Right lobe of liver (tissue), 6 donors: ENCODE results near the gene CORT. TPM values are rescaled to one million over a fixed set of nuclear protein-coding genes. Genes with fewer than 3 reads are reported as not detected.

Source experiments
- ATAC-seq, 4 donors: fragments of 200-7000 bp; cut with Tn5 transposase; one replicate each; pipeline ENCODE4 v1.9.1; 2020; ENCODE audit warnings: mild to moderate bottlenecking in 4 of 4, moderate library complexity in 4 of 4
- DNase-seq, 3 donors: peaks; one replicate each; pipeline ENCODE4 v3.0.0-alpha.2; 2020
- H3K27ac ChIP-seq, 3 donors: fragments of 200-600 bp; one replicate each; pipeline ENCODE4 v1.8.0; 2022
- H3K27me3 ChIP-seq, 2 donors: fragments of 200-600 bp; one replicate each; pipeline ENCODE4 v1.8.0; 2022
- H3K36me3 ChIP-seq, 4 donors: fragments of 200-600 bp; sonication (generic) in 1 of 4; one replicate each; pipeline versions ENCODE4 v1.5.1 to v1.8.0; 2017 to 2022; ENCODE audit warnings: control low read depth in 1 of 4
- H3K4me1 ChIP-seq, 4 donors: fragments of 200-600 bp; sonication (generic) in 1 of 4; one replicate each; pipeline versions ENCODE4 v1.5.1 to v1.8.0; 2017 to 2022; ENCODE audit warnings: control low read depth in 1 of 4
- H3K4me3 ChIP-seq, 3 donors: fragments of 200-600 bp; one replicate each; pipeline ENCODE4 v1.8.0; 2022
- H3K9me3 ChIP-seq, 4 donors: fragments of 200-600 bp; sonication (generic) in 1 of 4; one replicate each; pipeline versions ENCODE4 v1.5.1 to v1.8.0; 2017 to 2022; ENCODE audit warnings: control low read depth in 1 of 4
- CTCF ChIP-seq, 4 donors: fragments of 200-600 bp in 3 of 4; fragments of 450-650 bp in 1 of 4; IDR thresholded peaks; one replicate each; pipeline versions ENCODE4 v1.5.1 to v1.8.0; 2016 to 2022; ENCODE audit warnings: antibody characterized with exemption in 4 of 4, mild to moderate bottlenecking in 2 of 4
- POLR2A ChIP-seq: fragments of 450-650 bp; IDR thresholded peaks from one replicate; pipeline ENCODE4 v1.6.1; 2017; ENCODE audit warnings: antibody characterized with exemption, mild to moderate bottlenecking
- WGBS: methylation state at CpG from one replicate; pipeline ENCODE4 v1.1.6; 2018; ENCODE audit warnings: low coverage, low lambda C conversion rate; ENCODE audit not compliant: insufficient coverage; ENCODE audit errors: missing lambda C conversion rate; 5-methylcytosine and 5-hydroxymethylcytosine counted together
- intact Hi-C, 2 donors: fragments of 100-400 bp; cut with DNase I; formaldehyde crosslinking; loops; one replicate each; pipeline versions ENCODE4 v1.11.2 to v1.14.1; 2022
- total RNA-seq, 6 experiments: library from RNA; depleted of rRNA in 2 of 6; stranded (reverse); fragments of >200 nt in 2 of 6; fragmentation: NEBNext Ultra II Directional in 3 of 6; extraction: Animal tissue kit (Norgen Biotek cat#: 25700) in 3 of 6; gene quantifications; one replicate each; pipeline versions ENCODE4 v1.1.0 to v1.2.4, GENCODE V29; 2016 to 2023
- donor health status: DM: no; HTN: yes; CAD: no.
- donor health status: DM: no; HTN: no; CAD: no.
- donor health status: DM: no; HTN: no; CAD: no.
- donor health status: DM: no; HTN: yes; CAD: no.
- donor health status: DM: no; HTN: yes; CAD: no.

The CORT gene
- total RNA-seq, 6 experiments from 2014 or later: 0.17 TPM; not detected in 5

GRCh38 chr1:10433790-10434189, 16.0 kb upstream of the CORT start:
- no peaks in the 10 kb centered on the region for H3K36me3 ChIP-seq
- no peaks in the 10 kb centered on the region for H3K9me3 ChIP-seq
- H3K4me3 ChIP-seq: no peak overlapping the region
- no peak for ATAC-seq
- intact Hi-C loops: loop anchor here (5.0 kb wide), 2 partner anchors 59 to 64 kb away; no protein-coding TSS in a partner anchor
- H3K4me1 ChIP-seq: peaks cover 0 to 7% (median 0%) of the 10 kb centered on the region in 4 donors
- DNase-seq: peak in 1 of 3 donors; percentile 13
- H3K27ac ChIP-seq: no peak overlapping the region
- 85% methylated on average over 7 of the region's 11 CpGs for WGBS
- H3K27me3 ChIP-seq: no peaks in the 10 kb centered on the region
- TF ChIP-seq POLR2A: no peak
- TF ChIP-seq CTCF (IDR thresholded peaks at IDR 0.05): no peak

- DNase-seq: no peak
- TF ChIP-seq POLR2A: no peak
- no peak for TF ChIP-seq CTCF (IDR thresholded peaks at IDR 0.05)
- H3K9me3 ChIP-seq: no peaks in the 10 kb centered on the region
- no peak overlapping the region for H3K27ac ChIP-seq
- 97% methylated on average over 4 of the region's 5 CpGs for WGBS
- no peak for ATAC-seq
- peaks cover 0 to 7% (median 0%) of the 10 kb centered on the region in 4 donors for H3K4me1 ChIP-seq
- no peaks in the 10 kb centered on the region for H3K27me3 ChIP-seq
- H3K4me3 ChIP-seq: no peak overlapping the region
- no peaks in the 10 kb centered on the region for H3K36me3 ChIP-seq
- intact Hi-C loops: loop anchor here (5.0 kb wide), 2 partner anchors 58 to 63 kb away; no protein-coding TSS in a partner anchor
These were observed 15.2 kb upstream of the CORT start for GRCh38 chr1:10434590-10434989.

- whole genome bisulfite sequencing: 88% methylated on average over 1 of the region's 1 CpG
- ATAC-seq (no peak), DNase-seq (peak in 1 of 3 donors; percentile 1)
- Histone ChIP-seq H3K4me3 (no peak overlapping the region), H3K27me3 (no peaks in the 10 kb centered on the region), H3K27ac (no peak overlapping the region), H3K4me1 (no peaks in the 10 kb centered on the region), H3K9me3 (no peaks in the 10 kb centered on the region), H3K36me3 (no peaks in the 10 kb centered on the region)
- TF ChIP-seq POLR2A (no peak), CTCF (IDR thresholded peaks at IDR 0.05) (no peak)
- intact Hi-C loops: no loop called here
These were observed 12.8 kb upstream of the CORT start for GRCh38 chr1:10437052-10437451.

GRCh38 chr1:10438677-10439163, 11.1 kb upstream of the CORT start:
- TF ChIP-seq CTCF (IDR thresholded peaks at IDR 0.05) (no peak), POLR2A (no peak)
- intact Hi-C loops: no loop called here
- ATAC-seq: no peak

More at GRCh38 chr1:10438677-10439163, 11.1 kb upstream of the CORT start:
- no peaks in the 10 kb centered on the region for H3K27me3 ChIP-seq
- DNase-seq: peak in 1 of 3 donors; percentile 2
- no peaks in the 10 kb centered on the region for H3K36me3 ChIP-seq
- no peaks in the 10 kb centered on the region for H3K9me3 ChIP-seq
- 56% methylated on average over 7 of the region's 7 CpGs for WGBS
- H3K4me1 ChIP-seq: no peaks in the 10 kb centered on the region
- H3K27ac ChIP-seq: no peak overlapping the region
- H3K4me3 ChIP-seq: no peak overlapping the region
